Uterus (tissue), 2 donors: ENCODE results near the gene STRN3.

ENCODE experiments used
- POLR2A ChIP-seq, 2 donors: fragments of 450-650 bp; IDR thresholded peaks; one replicate each; pipeline ENCODE4 v1.6.1; 2016; ENCODE audit warnings: antibody characterized with exemption in 2 of 2, mild to moderate bottlenecking in 1 of 2, moderate library complexity in 1 of 2
- TF ChIP-seq, protein P1 (sequence below), 4 experiments: fragments of 200-600 bp in 2 of 4; fragments of 450-650 bp in 2 of 4; sonication (generic) in 2 of 4; IDR thresholded peaks; one replicate each; pipeline ENCODE4 v1.5.1; 2016 to 2019; ENCODE audit warnings: antibody characterized with exemption in 4 of 4, mild to moderate bottlenecking in 2 of 4, moderate library complexity in 1 of 4

DNA sequence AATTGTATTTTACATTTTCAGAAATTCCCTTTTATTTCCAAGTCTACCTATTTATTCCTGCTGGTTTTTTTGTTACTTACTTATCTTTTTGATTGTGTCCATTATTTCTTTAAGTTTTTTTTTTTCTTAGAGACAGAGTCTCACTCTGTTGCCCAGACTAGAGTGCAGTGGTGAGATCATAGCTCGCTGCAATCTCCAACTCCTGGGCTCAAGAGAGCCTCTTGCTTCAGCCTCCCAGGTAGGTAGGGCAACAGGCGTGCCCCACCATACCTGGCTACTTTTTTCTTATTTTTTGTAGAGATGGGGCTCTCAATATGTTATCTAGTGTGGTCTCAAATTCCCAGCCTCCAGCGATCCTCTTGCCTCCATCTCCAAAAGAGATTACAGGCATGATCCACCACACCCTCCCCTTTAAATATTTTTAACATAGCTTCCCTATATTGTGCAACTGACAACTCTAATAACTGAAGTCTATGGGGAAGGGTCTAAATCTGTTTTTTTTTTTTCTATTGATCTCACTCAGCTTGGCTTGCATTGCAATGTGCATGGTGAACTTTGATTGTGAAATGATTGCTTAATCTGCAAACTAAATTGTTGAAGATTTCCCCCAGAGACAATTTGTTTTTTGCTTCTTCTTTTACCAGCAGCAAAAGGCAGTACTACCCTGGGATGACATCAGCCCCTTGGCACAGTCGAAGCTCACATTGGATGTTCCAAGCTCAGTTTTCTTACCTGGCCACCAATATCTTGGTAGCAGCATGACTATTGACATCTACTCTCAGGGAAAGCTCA lies 177.5 kb downstream of the STRN3 start:
- TF ChIP-seq, protein P1, sequence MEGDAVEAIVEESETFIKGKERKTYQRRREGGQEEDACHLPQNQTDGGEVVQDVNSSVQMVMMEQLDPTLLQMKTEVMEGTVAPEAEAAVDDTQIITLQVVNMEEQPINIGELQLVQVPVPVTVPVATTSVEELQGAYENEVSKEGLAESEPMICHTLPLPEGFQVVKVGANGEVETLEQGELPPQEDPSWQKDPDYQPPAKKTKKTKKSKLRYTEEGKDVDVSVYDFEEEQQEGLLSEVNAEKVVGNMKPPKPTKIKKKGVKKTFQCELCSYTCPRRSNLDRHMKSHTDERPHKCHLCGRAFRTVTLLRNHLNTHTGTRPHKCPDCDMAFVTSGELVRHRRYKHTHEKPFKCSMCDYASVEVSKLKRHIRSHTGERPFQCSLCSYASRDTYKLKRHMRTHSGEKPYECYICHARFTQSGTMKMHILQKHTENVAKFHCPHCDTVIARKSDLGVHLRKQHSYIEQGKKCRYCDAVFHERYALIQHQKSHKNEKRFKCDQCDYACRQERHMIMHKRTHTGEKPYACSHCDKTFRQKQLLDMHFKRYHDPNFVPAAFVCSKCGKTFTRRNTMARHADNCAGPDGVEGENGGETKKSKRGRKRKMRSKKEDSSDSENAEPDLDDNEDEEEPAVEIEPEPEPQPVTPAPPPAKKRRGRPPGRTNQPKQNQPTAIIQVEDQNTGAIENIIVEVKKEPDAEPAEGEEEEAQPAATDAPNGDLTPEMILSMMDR (IDR thresholded peaks at IDR 0.05) = no peak
- TF ChIP-seq POLR2A (IDR thresholded peaks at IDR 0.05) = no peak
